Heart left ventricle (tissue), 13 donors: ENCODE measurements around the gene CAMK2D.

ENCODE experiments used
- CTCF ChIP-seq, 12 donors: fragments of 200-600 bp; sonication (generic) in 4 of 12; IDR thresholded peaks; one replicate each; pipeline versions ENCODE4 v1.5.0 to v1.8.0; 2018 to 2022; ENCODE audit warnings: antibody characterized with exemption in 12 of 12, mild to moderate bottlenecking in 5 of 12
- POLR2A ChIP-seq, 2 donors: fragments of 450-650 bp; IDR thresholded peaks; one replicate each; pipeline ENCODE4 v1.6.1; 2017; ENCODE audit warnings: antibody characterized with exemption in 2 of 2, mild to moderate bottlenecking in 2 of 2, moderate library complexity in 2 of 2
- donor health status: ischemic (EF 13 %, LVEDD 7.1; RV severe dilation, severe dysfunction).
- donor health status: DM: no; HTN: yes; CAD: no.
- donor health status: DM: no; HTN: no; CAD: no.
- donor health status: ischemic (EF 25% LVEDD 6.9; RV normal size, moderate dysfunction).
- donor health status: ischemic (EF 25% LVEDD 5.7; RV mildly dilated, moderate dysfunction).
- donor health status: ischemic (EF 35%, LVEDD 5.7; RV mildly dilated, moderate dysfunction).
- donor health status: nonischemic (EF 11% LVEDD 7.7; RV severe dilation, severe dysfunction).
- donor health status: DM: yes; HTN: yes; CAD: no.
- donor health status: PGD.
- donor health status: ischemic (EF 29% LVEDD 5.4; RV normal size, mild dysfunction).
- donor health status: nonischemic (EF 23%, LVEDD 6.1; RV moderate dilation, normal function).

- no peak for TF ChIP-seq CTCF (IDR thresholded peaks at IDR 0.05)
- no peak for TF ChIP-seq POLR2A (IDR thresholded peaks at IDR 0.05)
These were observed 28.9 kb upstream of the CAMK2D start for GRCh38 chr4:113790478-113790877.
